CD8-positive, alpha-beta memory T cell (primary cell): ENCODE results near the gene UCK1. TPM values are rescaled to one million over a fixed set of nuclear protein-coding genes. Genes with fewer than 3 reads are reported as not detected.

Experiments
- CTCF ChIA-PET: fragments of 350-600 bp; sonication (Branson Sonifier 250); formaldehyde crosslinking; loops from one replicate; lab custom pipeline; 2021; ENCODE audit warnings: antibody characterized with exemption; lab: Charles Lee
- POLR2A ChIA-PET: fragments of 350-600 bp; sonication (Branson Sonifier 250); formaldehyde crosslinking; loops from one replicate; lab custom pipeline; 2021; ENCODE audit warnings: antibody characterized with exemption; lab: Charles Lee
- DNase-seq, 5 donors: peaks; one replicate each; pipeline versions ENCODE4 v3.0.0 to v3.0.0-alpha.2; 2020 to 2022; ENCODE audit warnings: mixed read lengths in 1 of 5
- H3K27ac ChIP-seq: one replicate; pipeline ENCODE4 v1.7.0; 2013; ENCODE audit warnings: low read depth, mild to moderate bottlenecking, low read length, moderate library complexity
- H3K27me3 ChIP-seq: 2 replicates; pipeline ENCODE4 v1.7.0; 2013; ENCODE audit warnings: low read length, mild to moderate bottlenecking; ENCODE audit not compliant: insufficient read depth, poor library complexity, severe bottlenecking
- H3K36me3 ChIP-seq: 2 replicates; pipeline ENCODE4 v1.7.0; 2013; ENCODE audit warnings: mild to moderate bottlenecking, low read length, moderate library complexity; ENCODE audit not compliant: insufficient read depth
- H3K4me1 ChIP-seq: 2 replicates; pipeline ENCODE4 v1.7.0; 2013; ENCODE audit warnings: mild to moderate bottlenecking, low read length, moderate library complexity; ENCODE audit not compliant: insufficient read depth
- H3K4me3 ChIP-seq: 2 replicates; pipeline ENCODE4 v1.7.0; 2013; ENCODE audit warnings: mild to moderate bottlenecking, low read length
- H3K9me3 ChIP-seq: 2 replicates; pipeline ENCODE4 v1.7.0; 2013; ENCODE audit warnings: mild to moderate bottlenecking, low read length
- H3K27ac Mint-ChIP-seq, 8 donors: one replicate each; pipeline ENCODE4 v1.8.0; 2020 to 2021; ENCODE audit warnings: mixed read lengths in 8 of 8, mild to moderate bottlenecking in 6 of 8, inconsistent platforms in 3 of 8, moderate library complexity in 3 of 8
- H3K27me3 Mint-ChIP-seq, 2 donors: one replicate each; pipeline ENCODE4 v1.8.0; 2020 to 2021; ENCODE audit warnings: mixed read lengths in 2 of 2, mild to moderate bottlenecking in 1 of 2, moderate library complexity in 1 of 2
- H3K36me3 Mint-ChIP-seq, 3 donors: one replicate each; pipeline ENCODE4 v1.8.0; 2020 to 2021; ENCODE audit warnings: mixed read lengths in 3 of 3, inconsistent platforms in 1 of 3, mild to moderate bottlenecking in 1 of 3
- H3K4me1 Mint-ChIP-seq, 3 donors: one replicate each; pipeline ENCODE4 v1.8.0; 2020 to 2021; ENCODE audit warnings: mixed read lengths in 3 of 3, inconsistent platforms in 1 of 3, mild to moderate bottlenecking in 1 of 3
- H3K4me3 Mint-ChIP-seq, 7 donors: one replicate each; pipeline ENCODE4 v1.8.0; 2020 to 2021; ENCODE audit warnings: mixed read lengths in 7 of 7, mild to moderate bottlenecking in 6 of 7, moderate library complexity in 4 of 7, inconsistent platforms in 2 of 7
- H3K9me3 Mint-ChIP-seq, 5 donors: one replicate each; pipeline ENCODE4 v1.8.0; 2020 to 2022; ENCODE audit warnings: mixed read lengths in 5 of 5, mild to moderate bottlenecking in 3 of 5, moderate library complexity in 2 of 5, inconsistent platforms in 1 of 5
- polyA plus RNA-seq: library from polyadenylated mRNA; unstranded; fragments of 300-500 nt; fragmentation: Illumina TruSeq; gene quantifications from one replicate; pipeline ENCODE4 v1.2.3, GENCODE V29; 2021
- total RNA-seq, 2 experiments: library from RNA; stranded (reverse); gene quantifications; one replicate each; pipeline ENCODE4 v1.2.3, GENCODE V29; 2021

UCK1 gene
- total and polyA plus RNA-seq, 3 experiments from 2014 or later, result 22.2 to 34.4 (median 23.1) TPM

DNA sequence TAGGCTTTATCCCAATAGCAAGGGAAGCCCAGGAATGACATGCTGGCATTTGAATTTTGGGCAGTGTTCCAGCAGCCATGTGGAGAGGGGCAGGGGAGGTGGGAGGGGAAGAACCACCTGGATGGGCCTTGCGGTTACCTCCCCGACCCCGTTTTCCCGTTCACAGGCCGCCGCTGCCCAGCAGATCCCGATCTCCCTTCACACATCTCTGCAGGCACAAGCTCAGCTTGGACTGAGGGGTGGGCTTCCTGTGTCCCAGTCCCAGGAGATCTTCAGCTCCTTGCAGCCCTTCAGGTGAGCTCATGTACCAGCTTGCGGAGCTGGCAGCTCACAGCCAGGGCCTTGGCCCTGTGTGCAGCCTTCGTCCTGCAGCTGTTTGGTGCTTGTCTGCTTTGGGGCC is 44.1 kb downstream of the UCK1 start:
- no peaks in the 10 kb centered on the region for H3K27me3 ChIP-seq
- Mint-ChIP-seq H3K27me3 (peaks cover 0 to 1% of the 10 kb centered on the region in 2 donors), H3K4me1 (peaks cover 0 to 5% (median 1%) of the 10 kb centered on the region in 3 donors), H3K9me3 (no peaks in the 10 kb centered on the region), H3K36me3 (peaks cover 12 to 99% (median 18%) of the 10 kb centered on the region in 3 donors), H3K27ac (peak overlapping the region in 2 of 8 donors; percentile 63 to 88), H3K4me3 (peak overlapping the region in 1 of 7 donors; percentile 40)
- ChIA-PET POLR2A (interaction anchor here (0.5 kb wide), 1 partner anchor 44 kb away, joined by 3 read pairs; the partner anchor contains the start of gene UCK1), CTCF (no interaction called here)
- H3K36me3 ChIP-seq, result peaks cover 90% of the 10 kb centered on the region
- H3K4me1 ChIP-seq, result no peaks in the 10 kb centered on the region
- no peak overlapping the region for H3K4me3 ChIP-seq
- no peak for DNase-seq
- H3K27ac ChIP-seq, result no peak overlapping the region
- no peaks in the 10 kb centered on the region for H3K9me3 ChIP-seq

GRCh38 chr9:131485728-131486422 is 45.2 kb downstream of the UCK1 start:
- H3K4me1 Mint-ChIP-seq, result peaks cover 0 to 5% (median 2%) of the 10 kb centered on the region in 3 donors
- no peaks in the 10 kb centered on the region for H3K9me3 ChIP-seq
- no peaks in the 10 kb centered on the region for H3K4me1 ChIP-seq
- H3K27ac Mint-ChIP-seq, result peak overlapping the region in 3 of 8 donors; percentile 23 to 71 (median 29)
- H3K36me3 Mint-ChIP-seq, result peaks cover 13 to 97% (median 15%) of the 10 kb centered on the region in 3 donors
- H3K27me3 ChIP-seq, result no peaks in the 10 kb centered on the region
- no peak overlapping the region for H3K4me3 Mint-ChIP-seq
- CTCF ChIA-PET, result no interaction called here
- peaks cover 86% of the 10 kb centered on the region for H3K36me3 ChIP-seq
- DNase-seq, result no peak
- POLR2A ChIA-PET, result no interaction called here
- no peak overlapping the region for H3K4me3 ChIP-seq
- no peaks in the 10 kb centered on the region for H3K9me3 Mint-ChIP-seq
- no peak overlapping the region for H3K27ac ChIP-seq
- peaks cover 0 to 1% of the 10 kb centered on the region in 2 donors for H3K27me3 Mint-ChIP-seq

GRCh38 chr9:131485206-131485605 is 45.9 kb downstream of the UCK1 start:
- Histone ChIP-seq H3K4me1 (no peaks in the 10 kb centered on the region), H3K36me3 (peaks cover 85% of the 10 kb centered on the region), H3K4me3 (no peak overlapping the region), H3K27ac (no peak overlapping the region), H3K27me3 (no peaks in the 10 kb centered on the region), H3K9me3 (no peaks in the 10 kb centered on the region)
- POLR2A ChIA-PET, result interaction anchor here (0.6 kb wide), 1 partner anchor 124 kb away, joined by 3 read pairs; no protein-coding TSS in a partner anchor
- H3K27me3 Mint-ChIP-seq, result no peaks in the 10 kb centered on the region
- peak overlapping the region in 2 of 8 donors; percentile 46 to 82 for H3K27ac Mint-ChIP-seq
- H3K4me3 Mint-ChIP-seq, result no peak overlapping the region
- no peak for DNase-seq
- H3K36me3 Mint-ChIP-seq, result peaks cover 9 to 95% (median 14%) of the 10 kb centered on the region in 3 donors
- peaks cover 0 to 5% (median 2%) of the 10 kb centered on the region in 3 donors for H3K4me1 Mint-ChIP-seq
- CTCF ChIA-PET, result interaction anchor here (1.2 kb wide), 1 partner anchor 135 kb away, joined by 3 read pairs; no protein-coding TSS in a partner anchor
- no peaks in the 10 kb centered on the region for H3K9me3 Mint-ChIP-seq

DNA sequence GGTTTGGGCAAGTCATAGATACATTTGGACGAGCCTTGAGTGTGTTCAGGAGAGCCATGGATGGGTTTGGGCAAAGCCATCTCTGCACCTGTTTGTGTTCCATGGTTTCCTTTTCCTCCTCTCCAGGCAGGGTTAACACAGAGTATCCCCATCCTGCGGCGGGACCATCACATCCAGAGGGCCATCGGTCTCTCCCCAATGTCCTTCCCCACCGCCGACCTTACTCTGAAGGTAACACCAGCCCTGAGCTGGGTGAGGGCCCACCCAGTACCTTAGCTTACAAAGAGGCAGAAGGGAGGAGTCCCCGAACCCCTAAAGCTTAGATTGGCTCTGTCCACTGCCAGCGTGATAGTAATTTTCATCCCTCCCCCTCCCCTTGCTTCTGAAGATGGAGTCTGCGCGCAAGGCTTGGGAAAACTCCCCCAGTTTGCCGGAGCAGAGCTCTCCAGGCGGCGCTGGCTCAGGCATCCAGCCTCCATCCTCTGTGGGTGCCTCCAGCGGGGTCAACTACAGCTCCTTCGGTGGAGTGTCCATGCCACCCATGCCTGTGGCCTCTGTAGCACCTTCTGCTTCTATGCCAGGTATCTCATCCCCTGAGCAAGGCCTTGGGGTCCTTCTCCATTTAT is 46.4 kb downstream of the UCK1 start:
- H3K27ac ChIP-seq, result no peak overlapping the region
- H3K9me3 ChIP-seq, result no peaks in the 10 kb centered on the region
- no peak overlapping the region for H3K4me3 ChIP-seq
- no peaks in the 10 kb centered on the region for H3K4me1 ChIP-seq
- H3K27ac Mint-ChIP-seq, result peak overlapping the region in 2 of 8 donors; percentile 64 to 76
- peaks cover 84% of the 10 kb centered on the region for H3K36me3 ChIP-seq
- peaks cover 5 to 94% (median 9%) of the 10 kb centered on the region in 3 donors for H3K36me3 Mint-ChIP-seq
- no peak overlapping the region for H3K4me3 Mint-ChIP-seq
- CTCF ChIA-PET, result interaction anchor here (1.2 kb wide), 1 partner anchor 134 kb away, joined by 3 read pairs; no protein-coding TSS in a partner anchor
- no peaks in the 10 kb centered on the region for H3K9me3 Mint-ChIP-seq
- H3K27me3 ChIP-seq, result no peaks in the 10 kb centered on the region
- no peak for DNase-seq
- H3K4me1 Mint-ChIP-seq, result peaks cover 0 to 2% (median 2%) of the 10 kb centered on the region in 3 donors
- POLR2A ChIA-PET, result interaction anchor here (0.6 kb wide), 1 partner anchor 123 kb away, joined by 3 read pairs; no protein-coding TSS in a partner anchor
- H3K27me3 Mint-ChIP-seq, result no peaks in the 10 kb centered on the region

DNA sequence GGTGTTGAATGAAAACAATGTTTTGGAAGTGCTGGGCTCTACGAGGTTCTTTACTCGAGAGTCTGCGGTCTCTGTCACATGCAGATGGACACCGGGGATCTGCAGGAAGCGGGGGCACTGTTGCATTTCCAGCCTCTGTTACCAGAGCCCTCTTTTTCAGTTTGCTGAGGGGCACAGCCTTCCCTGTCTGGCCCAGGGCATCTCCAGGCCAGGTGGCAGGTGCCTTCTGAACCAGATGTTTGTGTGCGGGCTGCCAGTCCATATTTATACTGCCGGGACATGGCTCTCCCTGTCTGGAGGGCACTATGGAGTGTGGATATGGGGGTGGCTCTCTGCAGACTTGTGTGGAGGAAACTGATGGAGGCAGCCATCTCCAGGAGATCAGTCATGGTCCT is 47.0 kb downstream of the UCK1 start:
- no peaks in the 10 kb centered on the region for H3K27me3 ChIP-seq
- POLR2A ChIA-PET, result no interaction called here
- no peak for DNase-seq
- H3K9me3 ChIP-seq, result no peaks in the 10 kb centered on the region
- H3K4me1 ChIP-seq, result no peaks in the 10 kb centered on the region
- H3K36me3 Mint-ChIP-seq, result peaks cover 9 to 95% (median 10%) of the 10 kb centered on the region in 3 donors
- CTCF ChIA-PET, result interaction anchor here (1.2 kb wide), 1 partner anchor 133 kb away, joined by 3 read pairs; no protein-coding TSS in a partner anchor
- H3K4me3 Mint-ChIP-seq, result no peak overlapping the region
- H3K4me3 ChIP-seq, result no peak overlapping the region
- H3K27me3 Mint-ChIP-seq, result no peaks in the 10 kb centered on the region
- H3K27ac Mint-ChIP-seq, result peak overlapping the region in 1 of 8 donors; percentile 32
- H3K4me1 Mint-ChIP-seq, result peaks cover 0 to 2% (median 2%) of the 10 kb centered on the region in 3 donors
- H3K27ac ChIP-seq, result no peak overlapping the region
- peaks cover 85% of the 10 kb centered on the region for H3K36me3 ChIP-seq
- no peaks in the 10 kb centered on the region for H3K9me3 Mint-ChIP-seq

DNA sequence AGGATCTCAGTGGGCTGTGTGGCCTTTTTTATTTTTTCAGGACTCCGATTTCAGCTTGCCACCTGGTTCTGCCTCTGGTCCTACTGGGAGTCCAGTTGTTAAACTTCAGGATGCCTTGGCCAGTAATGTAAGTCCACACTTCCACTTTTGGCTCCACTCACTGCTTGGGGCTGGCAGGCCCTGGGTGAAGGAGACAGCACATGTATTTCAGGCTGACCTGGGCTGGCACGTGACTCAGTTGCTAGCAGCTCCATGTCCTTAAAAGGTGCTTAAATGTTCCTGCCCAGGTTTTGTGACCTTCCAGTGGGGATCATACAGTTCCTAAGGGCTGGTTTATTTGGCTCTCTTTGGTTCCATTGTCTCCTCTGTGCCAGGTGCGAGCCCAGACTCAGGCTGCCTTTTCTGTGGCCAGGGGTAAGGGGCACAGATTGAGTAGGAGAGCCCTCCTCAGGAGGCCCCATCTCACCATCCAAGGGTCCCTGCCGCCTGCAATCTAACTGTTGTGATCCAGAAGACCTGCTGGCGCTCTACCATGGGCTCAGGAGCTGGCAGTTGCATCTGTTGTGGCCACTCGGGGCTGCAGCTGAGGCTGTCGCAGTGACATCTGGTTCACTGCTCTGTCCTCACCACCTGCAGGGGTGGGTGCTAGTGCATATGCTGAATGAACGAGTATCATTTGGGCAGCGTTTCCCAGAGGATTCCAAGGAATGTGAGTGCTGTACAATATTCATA is 47.6 kb downstream of the UCK1 start:
- Mint-ChIP-seq H3K27ac (peak overlapping the region in 3 of 8 donors; percentile 12 to 39 (median 32)), H3K36me3 (peaks cover 10 to 95% (median 12%) of the 10 kb centered on the region in 3 donors)
- CTCF ChIA-PET, result no interaction called here

DNA sequence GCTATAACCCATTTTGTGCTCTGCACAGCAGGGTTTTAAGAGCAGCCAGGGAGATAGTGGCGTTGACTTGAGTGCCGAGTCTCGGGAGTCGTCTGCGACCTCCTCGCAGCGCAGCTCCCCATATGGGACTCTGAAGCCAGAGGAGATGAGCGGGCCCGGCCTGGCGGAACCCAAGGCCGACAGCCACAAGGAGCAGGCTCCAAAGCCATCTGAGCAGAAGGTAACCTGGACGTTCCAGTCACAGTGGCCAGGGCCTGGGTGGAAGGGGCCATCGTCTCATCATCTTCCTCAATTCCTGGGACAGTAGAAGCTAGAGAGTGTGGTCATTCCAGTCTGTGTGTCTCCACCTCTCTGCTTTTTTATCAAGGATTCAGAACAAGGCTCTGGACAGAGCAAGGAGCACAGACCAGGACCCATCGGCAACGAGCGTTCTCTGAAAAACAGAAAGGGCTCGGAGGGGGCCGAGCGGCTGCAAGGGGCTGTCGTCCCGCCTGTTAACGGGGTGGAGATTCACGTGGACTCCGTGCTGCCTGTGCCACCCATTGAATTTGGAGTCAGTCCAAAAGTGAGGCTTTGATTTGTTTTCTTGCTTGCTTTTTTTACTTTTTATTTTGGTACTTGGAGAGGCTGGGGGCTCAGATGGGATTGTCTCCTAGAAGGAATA is 48.6 kb downstream of the UCK1 start:
- no peak for DNase-seq
- Histone ChIP-seq H3K4me1 (no peaks in the 10 kb centered on the region), H3K9me3 (no peaks in the 10 kb centered on the region), H3K27ac (no peak overlapping the region), H3K27me3 (no peaks in the 10 kb centered on the region), H3K36me3 (peaks cover 86% of the 10 kb centered on the region), H3K4me3 (no peak overlapping the region)
- POLR2A ChIA-PET, result no interaction called here
- H3K27me3 Mint-ChIP-seq, result no peaks in the 10 kb centered on the region
- peaks cover 2 to 6% (median 4%) of the 10 kb centered on the region in 3 donors for H3K4me1 Mint-ChIP-seq
- no peaks in the 10 kb centered on the region for H3K9me3 Mint-ChIP-seq
- no peak overlapping the region for H3K4me3 Mint-ChIP-seq
- H3K27ac Mint-ChIP-seq, result peak overlapping the region in 5 of 8 donors; percentile 9 to 87 (median 39)
- CTCF ChIA-PET, result interaction anchor here (1.2 to 3.6 kb wide), 4 partner anchors 16 to 132 kb away, joined by 3 to 18 read pairs (median 4); no protein-coding TSS in a partner anchor
- peaks cover 11 to 95% (median 12%) of the 10 kb centered on the region in 3 donors for H3K36me3 Mint-ChIP-seq

More for the DNA sequence above, 47.6 kb downstream of the UCK1 start:
- DNase-seq, result no peak
- POLR2A ChIA-PET, result no interaction called here
- H3K4me1 Mint-ChIP-seq, result peaks cover under 1 to 2% (median 2%) of the 10 kb centered on the region in 3 donors
- Histone ChIP-seq H3K4me1 (no peaks in the 10 kb centered on the region), H3K36me3 (peaks cover 85% of the 10 kb centered on the region), H3K9me3 (no peaks in the 10 kb centered on the region), H3K4me3 (no peak overlapping the region), H3K27me3 (no peaks in the 10 kb centered on the region), H3K27ac (no peak overlapping the region)
- no peaks in the 10 kb centered on the region for H3K27me3 Mint-ChIP-seq
- H3K4me3 Mint-ChIP-seq, result no peak overlapping the region
- no peaks in the 10 kb centered on the region for H3K9me3 Mint-ChIP-seq
